ENCODE measurements around the gene MEX3D. TPM values are rescaled to one million over a fixed set of nuclear protein-coding genes. Genes with fewer than 3 reads are reported as not detected.

MEX3D gene
- polyA plus RNA-seq, 5 donors = 17.1 to 42.8 (median 25.2) TPM

Other genes starting within 250 kb of the MEX3D start
- gene NDUFS7, start 184.4 kb downstream of the MEX3D start, polyA plus RNA-seq (ENCODE audit: insufficient read depth in 1 of 5, insufficient read length in 5 of 5, low replicate concordance in 1 of 5) = 10 to 100 TPM; 29.8 to 76.5 (median 37.8) TPM
- 10 to 100 TPM; 18.6 to 42.1 (median 22.2) TPM for gene GAMT, start 166.8 kb downstream of the MEX3D start, polyA plus RNA-seq (ENCODE audit: insufficient read depth in 1 of 5, insufficient read length in 5 of 5, low replicate concordance in 1 of 5)
- 100 to 1,000 TPM in 1 of 5 donors, 10 to 100 TPM in 4; 86.4 to 104 (median 87.9) TPM for gene DAZAP1, start 160.7 kb downstream of the MEX3D start, polyA plus RNA-seq (ENCODE audit: insufficient read depth in 1 of 5, insufficient read length in 5 of 5, low replicate concordance in 1 of 5)
- gene RPS15, start 129.9 kb downstream of the MEX3D start, polyA plus RNA-seq (ENCODE audit: insufficient read depth in 1 of 5, insufficient read length in 5 of 5, low replicate concordance in 1 of 5) = 1,000 to 10,000 TPM in 1 of 5 donors, 100 to 1,000 TPM in 4; 535 to 1,164 (median 663) TPM
- 1 to 10 TPM in 2 of 5 donors, under 1 TPM in 3; 0.57 to 1.2 (median 0.71) TPM for gene APC2, start 118.2 kb downstream of the MEX3D start, polyA plus RNA-seq (ENCODE audit: insufficient read depth in 1 of 5, insufficient read length in 5 of 5, low replicate concordance in 1 of 5)
- gene C19orf25, start 89.1 kb downstream of the MEX3D start, polyA plus RNA-seq (ENCODE audit: insufficient read depth in 1 of 5, insufficient read length in 5 of 5, low replicate concordance in 1 of 5) = 10 to 100 TPM; 17.4 to 34.7 (median 20.9) TPM
- gene PCSK4, start 78.0 kb downstream of the MEX3D start, polyA plus RNA-seq (ENCODE audit: insufficient read depth in 1 of 5, insufficient read length in 5 of 5, low replicate concordance in 1 of 5) = 1 to 10 TPM; 2.7 to 6.0 (median 3.7) TPM
- gene REEP6, start 77.1 kb downstream of the MEX3D start, polyA plus RNA-seq (ENCODE audit: insufficient read depth in 1 of 5, insufficient read length in 5 of 5, low replicate concordance in 1 of 5) = 1 to 10 TPM; 2.4 to 6.7 (median 3.9) TPM
- gene ADAMTSL5, start 55.3 kb downstream of the MEX3D start, polyA plus RNA-seq (ENCODE audit: insufficient read depth in 1 of 5, insufficient read length in 5 of 5, low replicate concordance in 1 of 5) = 1 to 10 TPM in 1 of 5 donors, under 1 TPM in 4; 0.38 to 1.2 (median 0.54) TPM
- under 1 TPM; 0.14 to 0.53 (median 0.28) TPM for gene PLK5, start 44.2 kb downstream of the MEX3D start, polyA plus RNA-seq (ENCODE audit: insufficient read depth in 1 of 5, insufficient read length in 5 of 5, low replicate concordance in 1 of 5)
- gene MBD3, start 24.5 kb upstream of the MEX3D start, polyA plus RNA-seq (ENCODE audit: insufficient read depth in 1 of 5, insufficient read length in 5 of 5, low replicate concordance in 1 of 5) = 10 to 100 TPM; 35.7 to 87.1 (median 46.5) TPM
- 100 to 1,000 TPM in 1 of 5 donors, 10 to 100 TPM in 4; 55.7 to 119 (median 83.2) TPM for gene UQCR11, start 37.1 kb upstream of the MEX3D start, polyA plus RNA-seq (ENCODE audit: insufficient read depth in 1 of 5, insufficient read length in 5 of 5, low replicate concordance in 1 of 5)
- gene TCF3, start 84.3 kb upstream of the MEX3D start, polyA plus RNA-seq (ENCODE audit: insufficient read depth in 1 of 5, insufficient read length in 5 of 5, low replicate concordance in 1 of 5) = 100 to 1,000 TPM; 101 to 158 (median 127) TPM
- gene ONECUT3, start 185.2 kb upstream of the MEX3D start, polyA plus RNA-seq (ENCODE audit: insufficient read depth in 1 of 5, insufficient read length in 5 of 5, low replicate concordance in 1 of 5) = under 1 TPM; 0.04 to 0.09 (median 0.06) TPM
- gene ATP8B3, start 244.0 kb upstream of the MEX3D start, polyA plus RNA-seq (ENCODE audit: insufficient read depth in 1 of 5, insufficient read length in 5 of 5, low replicate concordance in 1 of 5) = 1 to 10 TPM in 2 of 5 donors, under 1 TPM in 3; 0.63 to 1.6 (median 0.99) TPM

Measured in right lung (tissue), 5 donors.